ENCODE data around the gene CPT1A. TPM values are rescaled to one million over a fixed set of nuclear protein-coding genes. Genes with fewer than 3 reads are reported as not detected.

CPT1A gene
- total and polyA plus RNA-seq, 8 donors = 7.0 to 103 (median 30.1) TPM

- Histone ChIP-seq H3K9me3 (no peaks in the 10 kb centered on the region), H3K36me3 (peaks cover 0 to 7% (median 4%) of the 10 kb centered on the region in 4 donors), H3K4me1 (peaks cover 0 to 26% (median 23%) of the 10 kb centered on the region in 4 donors), H3K4me3 (no peak overlapping the region), H3K27me3 (no peaks in the 10 kb centered on the region), H3K27ac (peak overlapping the region in 1 of 5 donors; percentile 26)
- intact Hi-C loops (cut with DNase I; ENCODE audit: low total_unique reads) = no loop called here
- WGBS, 5 donors = 74 to 83% (median 81%) methylated on average over 19 to 20 of the region's 20 CpGs
- TF ChIP-seq POLR2AphosphoS5 (IDR thresholded peaks at IDR 0.05) = no peak
- no peak for TF ChIP-seq CTCF (IDR thresholded peaks at IDR 0.05)
- TF ChIP-seq POLR2A (IDR thresholded peaks at IDR 0.05) = no peak
- TF ChIP-seq EP300 (IDR thresholded peaks at IDR 0.05) = no peak
- DNase-seq = peak in 1 of 2 donors; percentile 15
These were observed 92.2 kb downstream of the CPT1A start for GRCh38 chr11:68749229-68750123.

- H3K36me3 ChIP-seq = no peaks in the 10 kb centered on the region
- H3K27ac ChIP-seq = no peak overlapping the region
- 67 to 89% (median 84%) methylated on average over 2 of the region's 2 CpGs for WGBS, 5 donors
- DNase-seq = no peak
- no peaks in the 10 kb centered on the region for H3K9me3 ChIP-seq
- intact Hi-C loops (cut with DNase I; ENCODE audit: low total_unique reads) = no loop called here
- no peaks in the 10 kb centered on the region for H3K27me3 ChIP-seq
- no peak overlapping the region for H3K4me3 ChIP-seq
- no peak for TF ChIP-seq POLR2A (IDR thresholded peaks at IDR 0.05)
- peaks cover 0 to 26% (median 23%) of the 10 kb centered on the region in 4 donors for H3K4me1 ChIP-seq
These were observed 93.7 kb downstream of the CPT1A start for GRCh38 chr11:68748061-68748460.

- no peaks in the 10 kb centered on the region for H3K4me1 ChIP-seq
- no peaks in the 10 kb centered on the region for H3K27me3 ChIP-seq
- no peak overlapping the region for H3K27ac ChIP-seq
- no peak for DNase-seq
- no peaks in the 10 kb centered on the region for H3K9me3 ChIP-seq
- no peak for TF ChIP-seq POLR2A (IDR thresholded peaks at IDR 0.05)
- no peak for TF ChIP-seq POLR2AphosphoS5 (IDR thresholded peaks at IDR 0.05)
- no peak for TF ChIP-seq CTCF (IDR thresholded peaks at IDR 0.05)
- no peak for TF ChIP-seq EP300 (IDR thresholded peaks at IDR 0.05)
- intact Hi-C loops (cut with DNase I; ENCODE audit: low total_unique reads) = no loop called here
- no peak overlapping the region for H3K4me3 ChIP-seq
- no peaks in the 10 kb centered on the region for H3K36me3 ChIP-seq
- 89 to 99% (median 93%) methylated on average over 3 of the region's 3 CpGs for WGBS, 5 donors
These were observed 98.2 kb downstream of the CPT1A start for GRCh38 chr11:68743539-68743938.

- TF ChIP-seq POLR2A (IDR thresholded peaks at IDR 0.05) (no peak), EP300 (IDR thresholded peaks at IDR 0.05) (no peak), CTCF (IDR thresholded peaks at IDR 0.05) (no peak)
- no peaks in the 10 kb centered on the region for H3K9me3 ChIP-seq
- DNase-seq = no peak
- WGBS, 5 donors = 90 to 95% (median 90%) methylated on average over 7 of the region's 7 CpGs
- no peaks in the 10 kb centered on the region for H3K27me3 ChIP-seq
- intact Hi-C loops (cut with DNase I; ENCODE audit: low total_unique reads) = no loop called here
- H3K27ac ChIP-seq = no peak overlapping the region
- no peaks in the 10 kb centered on the region for H3K36me3 ChIP-seq
- H3K4me3 ChIP-seq = no peak overlapping the region
- no peaks in the 10 kb centered on the region for H3K4me1 ChIP-seq
These were observed 100.3 kb downstream of the CPT1A start for GRCh38 chr11:68741463-68741862.

GRCh38 chr11:68735646-68736045, 106.1 kb downstream of the CPT1A start:
- no peak for DNase-seq
- H3K36me3 ChIP-seq = no peaks in the 10 kb centered on the region
- H3K27me3 ChIP-seq = no peaks in the 10 kb centered on the region
- H3K4me1 ChIP-seq = no peaks in the 10 kb centered on the region
- WGBS, 5 donors = 75 to 89% (median 86%) methylated on average over 6 of the region's 6 CpGs
- TF ChIP-seq POLR2A (IDR thresholded peaks at IDR 0.05) (no peak), EP300 (IDR thresholded peaks at IDR 0.05) (no peak), CTCF (IDR thresholded peaks at IDR 0.05) (no peak), POLR2AphosphoS5 (IDR thresholded peaks at IDR 0.05) (no peak)
- H3K9me3 ChIP-seq = no peaks in the 10 kb centered on the region
- no peak overlapping the region for H3K27ac ChIP-seq
- H3K4me3 ChIP-seq = no peak overlapping the region
- intact Hi-C loops (cut with DNase I; ENCODE audit: low total_unique reads) = no loop called here
